WTC11 (cell line): ENCODE measurements around the gene CSNK2A1. TPM values are rescaled to one million over a fixed set of nuclear protein-coding genes. Genes with fewer than 3 reads are reported as not detected.

Source experiments
- CREB1 ChIP-seq: sonication (generic); formaldehyde crosslinking; IDR thresholded peaks from 2 replicates; pipeline ENCODE4 v1.8.0; 2023; ENCODE audit warnings: mild to moderate bottlenecking, missing genetic modification reagents
- CREM ChIP-seq: sonication (generic); formaldehyde crosslinking; IDR thresholded peaks from 2 replicates; pipeline ENCODE4 v1.8.1; 2022; ENCODE audit warnings: mild to moderate bottlenecking, missing genetic modification reagents, moderate library complexity
- CTCF ChIP-seq: fragments of 200-600 bp; IDR thresholded peaks from 2 replicates; pipeline ENCODE4 v1.8.0; 2022; ENCODE audit warnings: antibody characterized with exemption
- ELF4 ChIP-seq: sonication (generic); formaldehyde crosslinking; IDR thresholded peaks from 2 replicates; pipeline ENCODE4 v1.8.1; 2022; ENCODE audit warnings: low read depth, mild to moderate bottlenecking, moderate library complexity, missing genetic modification reagents
- EMX1 ChIP-seq: fragments of 250-450 bp; sonication (Bioruptor Pico); IDR thresholded peaks from 2 replicates; pipeline ENCODE4 v1.8.0; 2021; ENCODE audit warnings: mild to moderate bottlenecking
- ESRRA ChIP-seq: sonication (generic); formaldehyde crosslinking; IDR thresholded peaks from 2 replicates; pipeline ENCODE4 v1.8.1; 2022; ENCODE audit warnings: mild to moderate bottlenecking, missing genetic modification reagents, borderline replicate concordance
- HMGA2 ChIP-seq: fragments of 250-450 bp; sonication (Bioruptor Pico); IDR thresholded peaks from 2 replicates; pipeline ENCODE4 v1.4.0; 2021; ENCODE audit warnings: mild to moderate bottlenecking, moderate library complexity
- MAX ChIP-seq: sonication (generic); formaldehyde crosslinking; IDR thresholded peaks from 2 replicates; pipeline ENCODE4 v1.8.0; 2022; ENCODE audit warnings: mild to moderate bottlenecking, missing genetic modification reagents
- MLX ChIP-seq: sonication (generic); formaldehyde crosslinking; IDR thresholded peaks from 2 replicates; pipeline ENCODE4 v1.8.1; 2023; ENCODE audit warnings: mild to moderate bottlenecking, missing genetic modification reagents, moderate library complexity
- SMAD3 ChIP-seq: sonication (generic); formaldehyde crosslinking; IDR thresholded peaks from 2 replicates; pipeline ENCODE4 v1.8.0; 2022; ENCODE audit warnings: missing genetic modification reagents, mild to moderate bottlenecking, borderline replicate concordance
- STAT6 ChIP-seq: sonication (generic); formaldehyde crosslinking; conservative IDR thresholded peaks from 2 replicates; pipeline ENCODE4 v1.8.1; 2023; ENCODE audit warnings: mild to moderate bottlenecking, low read depth, missing genetic modification reagents, moderate library complexity
- ZBTB21 ChIP-seq: sonication (generic); formaldehyde crosslinking; IDR thresholded peaks from 2 replicates; pipeline ENCODE4 v1.8.1; 2023; ENCODE audit warnings: mild to moderate bottlenecking, missing genetic modification reagents, borderline replicate concordance
- ZMAT4 ChIP-seq: fragments of 250-450 bp; sonication (Bioruptor Pico); IDR thresholded peaks from 2 replicates; pipeline ENCODE4 v1.9.0; 2021; ENCODE audit warnings: mild to moderate bottlenecking
- ZNF423 ChIP-seq: fragments of 250-450 bp; sonication (Bioruptor Pico); IDR thresholded peaks from 2 replicates; pipeline ENCODE4 v2.1.2; 2022; ENCODE audit warnings: mild to moderate bottlenecking, moderate library complexity
- ZNF532 ChIP-seq: fragments of 250-450 bp; sonication (Bioruptor Pico); IDR thresholded peaks from 2 replicates; pipeline ENCODE4 v1.9.0; 2021; ENCODE audit warnings: mild to moderate bottlenecking, borderline replicate concordance
- total RNA-seq: library from RNA; stranded (reverse); gene quantifications from 3 replicates; pipeline ENCODE4 v1.2.3, GENCODE V29; 2021
- TF ChIP-seq, protein P1 (sequence below): sonication (generic); formaldehyde crosslinking; IDR thresholded peaks from 2 replicates; pipeline ENCODE4 v1.8.0; 2022; ENCODE audit warnings: mild to moderate bottlenecking, missing genetic modification reagents
- TF ChIP-seq, protein P2 (sequence below): sonication (generic); formaldehyde crosslinking; IDR thresholded peaks from 2 replicates; pipeline ENCODE4 v1.8.0; 2023; ENCODE audit warnings: missing genetic modification reagents, mild to moderate bottlenecking, borderline replicate concordance
- TF ChIP-seq, protein P3 (sequence below): sonication (generic); formaldehyde crosslinking; IDR thresholded peaks from 2 replicates; pipeline ENCODE4 v1.8.1; 2022; ENCODE audit warnings: mild to moderate bottlenecking, missing genetic modification reagents, moderate library complexity, borderline replicate concordance

Gene CSNK2A1
- total RNA-seq, 1 experiment from 2014 or later, result 235 TPM

GRCh38 chr20:462199-462991 is 81.2 kb downstream of the CSNK2A1 start, which contains the start of gene TBC1D20 (continued):
- TF ChIP-seq ZNF532 (CRISPR knock-in tag) (no peak), HMGA2 (CRISPR knock-in tag) (no peak), EMX1 (CRISPR knock-in tag) (no peak), SMAD3 (CRISPR knock-in tag) (no peak), CREM (CRISPR knock-in tag) (peak; percentile 64; the same call in 1 of the 2 replicates), ZNF423 (CRISPR knock-in tag) (peak; percentile 4; the same call in 1 of the 2 replicates), STAT6 (no peak), ZMAT4 (CRISPR knock-in tag) (no peak), MLX (CRISPR knock-in tag) (no peak), ELF4 (CRISPR knock-in tag) (no peak), ZBTB21 (0 out of 2 replicates have a peak, but pooled peaks have one; percentile 17), CTCF (no peak), MAX (peak; percentile 40; the same call in 1 of the 2 replicates), CREB1 (CRISPR knock-in tag) (no peak), ESRRA (no peak)
- TF ChIP-seq, protein P1, sequence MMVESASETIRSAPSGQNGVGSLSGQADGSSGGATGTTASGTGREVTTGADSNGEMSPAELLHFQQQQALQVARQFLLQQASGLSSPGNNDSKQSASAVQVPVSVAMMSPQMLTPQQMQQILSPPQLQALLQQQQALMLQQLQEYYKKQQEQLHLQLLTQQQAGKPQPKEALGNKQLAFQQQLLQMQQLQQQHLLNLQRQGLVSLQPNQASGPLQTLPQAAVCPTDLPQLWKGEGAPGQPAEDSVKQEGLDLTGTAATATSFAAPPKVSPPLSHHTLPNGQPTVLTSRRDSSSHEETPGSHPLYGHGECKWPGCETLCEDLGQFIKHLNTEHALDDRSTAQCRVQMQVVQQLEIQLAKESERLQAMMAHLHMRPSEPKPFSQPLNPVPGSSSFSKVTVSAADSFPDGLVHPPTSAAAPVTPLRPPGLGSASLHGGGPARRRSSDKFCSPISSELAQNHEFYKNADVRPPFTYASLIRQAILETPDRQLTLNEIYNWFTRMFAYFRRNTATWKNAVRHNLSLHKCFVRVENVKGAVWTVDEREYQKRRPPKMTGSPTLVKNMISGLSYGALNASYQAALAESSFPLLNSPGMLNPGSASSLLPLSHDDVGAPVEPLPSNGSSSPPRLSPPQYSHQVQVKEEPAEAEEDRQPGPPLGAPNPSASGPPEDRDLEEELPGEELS, result 0 out of 2 replicates have a peak, but pooled peaks have one; percentile 45
- TF ChIP-seq, protein P2, sequence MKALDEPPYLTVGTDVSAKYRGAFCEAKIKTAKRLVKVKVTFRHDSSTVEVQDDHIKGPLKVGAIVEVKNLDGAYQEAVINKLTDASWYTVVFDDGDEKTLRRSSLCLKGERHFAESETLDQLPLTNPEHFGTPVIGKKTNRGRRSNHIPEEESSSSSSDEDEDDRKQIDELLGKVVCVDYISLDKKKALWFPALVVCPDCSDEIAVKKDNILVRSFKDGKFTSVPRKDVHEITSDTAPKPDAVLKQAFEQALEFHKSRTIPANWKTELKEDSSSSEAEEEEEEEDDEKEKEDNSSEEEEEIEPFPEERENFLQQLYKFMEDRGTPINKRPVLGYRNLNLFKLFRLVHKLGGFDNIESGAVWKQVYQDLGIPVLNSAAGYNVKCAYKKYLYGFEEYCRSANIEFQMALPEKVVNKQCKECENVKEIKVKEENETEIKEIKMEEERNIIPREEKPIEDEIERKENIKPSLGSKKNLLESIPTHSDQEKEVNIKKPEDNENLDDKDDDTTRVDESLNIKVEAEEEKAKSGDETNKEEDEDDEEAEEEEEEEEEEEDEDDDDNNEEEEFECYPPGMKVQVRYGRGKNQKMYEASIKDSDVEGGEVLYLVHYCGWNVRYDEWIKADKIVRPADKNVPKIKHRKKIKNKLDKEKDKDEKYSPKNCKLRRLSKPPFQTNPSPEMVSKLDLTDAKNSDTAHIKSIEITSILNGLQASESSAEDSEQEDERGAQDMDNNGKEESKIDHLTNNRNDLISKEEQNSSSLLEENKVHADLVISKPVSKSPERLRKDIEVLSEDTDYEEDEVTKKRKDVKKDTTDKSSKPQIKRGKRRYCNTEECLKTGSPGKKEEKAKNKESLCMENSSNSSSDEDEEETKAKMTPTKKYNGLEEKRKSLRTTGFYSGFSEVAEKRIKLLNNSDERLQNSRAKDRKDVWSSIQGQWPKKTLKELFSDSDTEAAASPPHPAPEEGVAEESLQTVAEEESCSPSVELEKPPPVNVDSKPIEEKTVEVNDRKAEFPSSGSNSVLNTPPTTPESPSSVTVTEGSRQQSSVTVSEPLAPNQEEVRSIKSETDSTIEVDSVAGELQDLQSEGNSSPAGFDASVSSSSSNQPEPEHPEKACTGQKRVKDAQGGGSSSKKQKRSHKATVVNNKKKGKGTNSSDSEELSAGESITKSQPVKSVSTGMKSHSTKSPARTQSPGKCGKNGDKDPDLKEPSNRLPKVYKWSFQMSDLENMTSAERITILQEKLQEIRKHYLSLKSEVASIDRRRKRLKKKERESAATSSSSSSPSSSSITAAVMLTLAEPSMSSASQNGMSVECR (CRISPR knock-in tag), result no peak
- TF ChIP-seq, protein P3, sequence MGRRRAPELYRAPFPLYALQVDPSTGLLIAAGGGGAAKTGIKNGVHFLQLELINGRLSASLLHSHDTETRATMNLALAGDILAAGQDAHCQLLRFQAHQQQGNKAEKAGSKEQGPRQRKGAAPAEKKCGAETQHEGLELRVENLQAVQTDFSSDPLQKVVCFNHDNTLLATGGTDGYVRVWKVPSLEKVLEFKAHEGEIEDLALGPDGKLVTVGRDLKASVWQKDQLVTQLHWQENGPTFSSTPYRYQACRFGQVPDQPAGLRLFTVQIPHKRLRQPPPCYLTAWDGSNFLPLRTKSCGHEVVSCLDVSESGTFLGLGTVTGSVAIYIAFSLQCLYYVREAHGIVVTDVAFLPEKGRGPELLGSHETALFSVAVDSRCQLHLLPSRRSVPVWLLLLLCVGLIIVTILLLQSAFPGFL, result no peak
